Endothelial cell (in vitro differentiated cells): Measurements from ENCODE around the gene NMT2. TPM values are rescaled to one million over a fixed set of nuclear protein-coding genes. Genes with fewer than 3 reads are reported as not detected.

Experiments used
- DNase-seq: peaks from one replicate; pipeline ENCODE4 v3.0.0; 2021; ENCODE audit warnings: low spot score
- H3K27ac Mint-ChIP-seq: one replicate; pipeline ENCODE4 v1.8.0; 2021; ENCODE audit warnings: mixed read lengths, inconsistent platforms; ENCODE audit not compliant: unreplicated experiment
- H3K27me3 Mint-ChIP-seq: one replicate; pipeline ENCODE4 v1.8.0; 2021; ENCODE audit warnings: mild to moderate bottlenecking, moderate library complexity, mixed read lengths, inconsistent platforms; ENCODE audit not compliant: unreplicated experiment
- H3K36me3 Mint-ChIP-seq: one replicate; pipeline ENCODE4 v1.8.0; 2021; ENCODE audit warnings: mild to moderate bottlenecking, low read depth, mixed read lengths, inconsistent platforms; ENCODE audit not compliant: unreplicated experiment
- H3K4me1 Mint-ChIP-seq: one replicate; pipeline ENCODE4 v1.8.0; 2021; ENCODE audit warnings: mild to moderate bottlenecking, mixed read lengths, inconsistent platforms; ENCODE audit not compliant: unreplicated experiment
- H3K4me3 Mint-ChIP-seq: one replicate; pipeline ENCODE4 v1.8.0; 2021; ENCODE audit warnings: mild to moderate bottlenecking, mixed read lengths, inconsistent platforms; ENCODE audit not compliant: unreplicated experiment
- H3K9me3 Mint-ChIP-seq: one replicate; pipeline ENCODE4 v1.8.0; 2021; ENCODE audit warnings: mixed read lengths, inconsistent platforms; ENCODE audit not compliant: unreplicated experiment
- total RNA-seq: library from RNA; stranded (reverse); fragmentation: NEBNext Ultra II Directional; extraction: Animal tissue kit (Norgen Biotek cat#: 25700); gene quantifications from one replicate; pipeline ENCODE4 v1.2.1, GENCODE V29; 2021; ENCODE audit not compliant: unreplicated experiment
- TF ChIP-seq, protein P1 (sequence below): fragments of 200-600 bp; sonication (generic); IDR thresholded peaks from one replicate; pipeline ENCODE4 v1.5.0; 2021; ENCODE audit warnings: antibody characterized with exemption; ENCODE audit not compliant: unreplicated experiment

NMT2 gene
- total RNA-seq, 1 donor from 2014 or later, result 7.4 TPM

DNA sequence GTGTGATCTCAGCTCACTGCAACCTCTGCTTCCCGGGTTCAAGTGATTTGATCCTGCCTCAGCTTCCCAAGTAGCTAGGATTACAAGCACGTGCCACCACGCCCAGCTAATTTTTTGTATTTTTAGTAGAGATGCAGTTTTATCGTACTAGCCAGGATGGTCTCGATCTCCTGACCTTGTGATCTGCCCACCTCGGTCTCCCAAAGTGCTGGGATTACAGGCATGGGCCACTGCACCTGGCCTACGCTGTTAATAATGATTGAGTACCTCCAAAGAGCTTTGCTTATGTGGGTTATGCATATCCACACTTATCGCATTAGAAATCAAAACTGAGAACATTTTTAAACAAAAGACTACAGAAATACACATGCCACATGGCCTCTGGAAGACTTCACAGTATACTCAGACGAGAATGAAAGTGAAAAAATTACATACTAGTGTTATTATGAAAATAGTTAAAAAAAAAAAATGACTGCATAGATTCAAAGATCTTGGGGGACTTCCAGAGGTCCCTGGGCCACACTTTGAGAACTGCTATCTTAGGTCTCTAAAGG lies 45.9 kb downstream of the NMT2 start:
- no peaks in the 10 kb centered on the region for H3K4me1 Mint-ChIP-seq
- H3K4me3 Mint-ChIP-seq, result no peak overlapping the region
- TF ChIP-seq, protein P1, sequence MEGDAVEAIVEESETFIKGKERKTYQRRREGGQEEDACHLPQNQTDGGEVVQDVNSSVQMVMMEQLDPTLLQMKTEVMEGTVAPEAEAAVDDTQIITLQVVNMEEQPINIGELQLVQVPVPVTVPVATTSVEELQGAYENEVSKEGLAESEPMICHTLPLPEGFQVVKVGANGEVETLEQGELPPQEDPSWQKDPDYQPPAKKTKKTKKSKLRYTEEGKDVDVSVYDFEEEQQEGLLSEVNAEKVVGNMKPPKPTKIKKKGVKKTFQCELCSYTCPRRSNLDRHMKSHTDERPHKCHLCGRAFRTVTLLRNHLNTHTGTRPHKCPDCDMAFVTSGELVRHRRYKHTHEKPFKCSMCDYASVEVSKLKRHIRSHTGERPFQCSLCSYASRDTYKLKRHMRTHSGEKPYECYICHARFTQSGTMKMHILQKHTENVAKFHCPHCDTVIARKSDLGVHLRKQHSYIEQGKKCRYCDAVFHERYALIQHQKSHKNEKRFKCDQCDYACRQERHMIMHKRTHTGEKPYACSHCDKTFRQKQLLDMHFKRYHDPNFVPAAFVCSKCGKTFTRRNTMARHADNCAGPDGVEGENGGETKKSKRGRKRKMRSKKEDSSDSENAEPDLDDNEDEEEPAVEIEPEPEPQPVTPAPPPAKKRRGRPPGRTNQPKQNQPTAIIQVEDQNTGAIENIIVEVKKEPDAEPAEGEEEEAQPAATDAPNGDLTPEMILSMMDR, result no peak
- peaks cover 2% of the 10 kb centered on the region for H3K27me3 Mint-ChIP-seq
- DNase-seq, result no peak
- peaks cover 11% of the 10 kb centered on the region for H3K36me3 Mint-ChIP-seq
- H3K9me3 Mint-ChIP-seq, result no peaks in the 10 kb centered on the region
- H3K27ac Mint-ChIP-seq, result no peak overlapping the region

GRCh38 chr10:15121707-15122106 lies 46.8 kb downstream of the NMT2 start:
- no peak for DNase-seq
- Mint-ChIP-seq H3K4me1 (no peaks in the 10 kb centered on the region), H3K36me3 (peaks cover 11% of the 10 kb centered on the region)

DNA sequence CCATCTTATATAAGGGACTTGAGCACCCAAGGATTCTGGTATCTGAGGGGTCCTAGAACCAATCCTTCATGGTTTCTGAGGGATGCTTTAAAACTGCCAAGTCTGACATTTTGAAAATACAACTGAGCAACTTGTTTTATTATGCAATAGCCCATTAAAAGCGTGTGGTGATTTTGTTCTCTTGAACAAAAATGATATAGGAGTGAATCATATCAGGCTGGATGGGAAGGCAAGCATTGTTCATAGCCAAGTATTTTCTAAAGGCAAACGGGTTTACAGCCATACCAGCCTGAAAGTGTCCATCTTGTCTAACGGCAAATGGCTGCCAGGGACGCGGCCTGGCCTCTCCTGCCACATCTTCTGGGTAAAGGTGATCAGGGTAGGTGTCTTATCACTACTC lies 48.0 kb downstream of the NMT2 start:
- Mint-ChIP-seq H3K27me3 (no peaks in the 10 kb centered on the region), H3K9me3 (no peaks in the 10 kb centered on the region), H3K4me1 (no peaks in the 10 kb centered on the region), H3K27ac (no peak overlapping the region), H3K36me3 (peaks cover 7% of the 10 kb centered on the region), H3K4me3 (no peak overlapping the region)
- no peak for DNase-seq
- TF ChIP-seq, protein P1, result no peak

More at GRCh38 chr10:15121707-15122106, 46.8 kb downstream of the NMT2 start:
- Mint-ChIP-seq H3K9me3 (no peaks in the 10 kb centered on the region), H3K27me3 (peaks cover 2% of the 10 kb centered on the region), H3K4me3 (no peak overlapping the region), H3K27ac (no peak overlapping the region)
- TF ChIP-seq, protein P1, result no peak

DNA sequence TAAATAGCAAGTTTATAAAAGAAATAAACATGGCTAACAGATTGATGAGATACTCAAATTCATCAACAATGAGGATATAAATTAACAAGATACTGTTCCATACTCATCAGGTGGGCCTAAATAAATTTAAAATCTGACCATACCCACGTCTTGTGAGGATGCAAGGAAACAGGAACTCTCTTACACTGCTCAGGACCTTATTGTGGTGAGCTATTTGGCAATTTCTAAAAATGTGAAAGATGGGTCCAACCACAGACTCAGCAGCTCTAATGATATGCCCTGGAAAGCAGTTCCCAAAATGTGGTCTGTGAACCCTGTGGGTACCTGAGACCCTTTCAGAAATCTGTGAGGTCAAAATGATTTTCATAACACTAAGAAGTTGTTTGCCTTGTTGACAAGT lies 49.9 kb downstream of the NMT2 start:
- no peak for DNase-seq
- no peaks in the 10 kb centered on the region for H3K27me3 Mint-ChIP-seq
- TF ChIP-seq, protein P1, result no peak
- no peak overlapping the region for H3K27ac Mint-ChIP-seq
- no peaks in the 10 kb centered on the region for H3K9me3 Mint-ChIP-seq
- H3K4me1 Mint-ChIP-seq, result no peaks in the 10 kb centered on the region
- no peak overlapping the region for H3K4me3 Mint-ChIP-seq
- peaks cover 7% of the 10 kb centered on the region for H3K36me3 Mint-ChIP-seq

DNA sequence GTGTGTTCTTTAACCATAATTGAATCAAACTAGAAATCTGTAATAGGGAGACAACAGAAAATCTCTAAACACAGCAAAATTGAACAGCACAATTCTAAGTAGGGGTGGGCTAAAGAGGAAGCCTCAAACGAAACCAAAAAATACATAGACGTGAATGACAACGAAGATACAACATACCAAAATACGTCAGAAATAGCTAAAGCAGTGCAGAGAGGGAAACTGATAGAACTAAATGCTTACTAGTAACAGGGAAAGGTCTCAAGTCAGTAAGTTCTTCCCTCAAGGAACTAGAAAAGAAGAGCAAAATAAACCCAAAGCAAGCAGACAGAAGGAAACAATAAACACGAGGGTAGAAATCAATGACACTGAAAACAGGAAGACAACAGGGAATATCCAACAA lies 52.3 kb downstream of the NMT2 start:
- no peaks in the 10 kb centered on the region for H3K27me3 Mint-ChIP-seq
- H3K4me1 Mint-ChIP-seq, result no peaks in the 10 kb centered on the region
- peaks cover 7% of the 10 kb centered on the region for H3K36me3 Mint-ChIP-seq
- H3K4me3 Mint-ChIP-seq, result no peak overlapping the region
- H3K27ac Mint-ChIP-seq, result no peak overlapping the region
- H3K9me3 Mint-ChIP-seq, result no peaks in the 10 kb centered on the region
- TF ChIP-seq, protein P1, result no peak
- no peak for DNase-seq
